ENCODE measurements around the gene AGPAT4. TPM values are rescaled to one million over a fixed set of nuclear protein-coding genes. Genes with fewer than 3 reads are reported as not detected.

AGPAT4 gene
- total and polyA plus RNA-seq, 2 experiments from 2014 or later = 10.6 to 11.8 TPM

DNA sequence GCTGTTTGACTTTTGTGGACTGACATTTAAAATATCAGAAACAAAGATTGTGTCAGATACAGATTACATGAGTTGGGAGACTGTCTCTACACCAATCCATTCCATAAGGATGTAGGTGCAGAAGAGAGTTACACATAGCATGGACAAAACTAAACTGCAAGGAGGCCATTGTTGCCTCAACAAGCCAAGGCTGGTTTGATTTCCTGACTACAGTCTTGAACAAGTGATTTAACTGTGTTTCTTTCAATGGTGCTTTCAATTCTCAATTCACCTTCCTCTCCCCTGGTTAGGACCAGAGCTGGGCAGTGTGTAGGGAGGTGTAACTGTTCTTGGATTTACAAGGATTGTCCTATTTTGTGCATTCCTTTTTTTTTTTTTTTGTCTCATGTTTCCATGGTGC lies 82.2 kb downstream of the AGPAT4 start:
- no peaks in the 10 kb centered on the region for H3K9me2 ChIP-seq (replicated peaks; ENCODE audit: insufficient read depth)
- H3K9me3 ChIP-seq (ENCODE audit: low read depth) = no peaks in the 10 kb centered on the region
- H2AFZ ChIP-seq = no peak overlapping the region
- H3K27ac ChIP-seq = no peak overlapping the region
- no peaks in the 10 kb centered on the region for H3K36me3 ChIP-seq (replicated peaks; ENCODE audit: insufficient read depth, low read depth)
- TF ChIP-seq EZH2phosphoT487 (IDR thresholded peaks at IDR 0.05; ENCODE audit: low read depth, severe bottlenecking, unreplicated experiment) = no peak
- TF ChIP-seq, protein P1, sequence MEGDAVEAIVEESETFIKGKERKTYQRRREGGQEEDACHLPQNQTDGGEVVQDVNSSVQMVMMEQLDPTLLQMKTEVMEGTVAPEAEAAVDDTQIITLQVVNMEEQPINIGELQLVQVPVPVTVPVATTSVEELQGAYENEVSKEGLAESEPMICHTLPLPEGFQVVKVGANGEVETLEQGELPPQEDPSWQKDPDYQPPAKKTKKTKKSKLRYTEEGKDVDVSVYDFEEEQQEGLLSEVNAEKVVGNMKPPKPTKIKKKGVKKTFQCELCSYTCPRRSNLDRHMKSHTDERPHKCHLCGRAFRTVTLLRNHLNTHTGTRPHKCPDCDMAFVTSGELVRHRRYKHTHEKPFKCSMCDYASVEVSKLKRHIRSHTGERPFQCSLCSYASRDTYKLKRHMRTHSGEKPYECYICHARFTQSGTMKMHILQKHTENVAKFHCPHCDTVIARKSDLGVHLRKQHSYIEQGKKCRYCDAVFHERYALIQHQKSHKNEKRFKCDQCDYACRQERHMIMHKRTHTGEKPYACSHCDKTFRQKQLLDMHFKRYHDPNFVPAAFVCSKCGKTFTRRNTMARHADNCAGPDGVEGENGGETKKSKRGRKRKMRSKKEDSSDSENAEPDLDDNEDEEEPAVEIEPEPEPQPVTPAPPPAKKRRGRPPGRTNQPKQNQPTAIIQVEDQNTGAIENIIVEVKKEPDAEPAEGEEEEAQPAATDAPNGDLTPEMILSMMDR (IDR thresholded peaks at IDR 0.05; ENCODE audit: poor library complexity) = no peak
- no peak for TF ChIP-seq EZH2 (IDR thresholded peaks at IDR 0.05; ENCODE audit: borderline replicate concordance)
- H3K4me3 ChIP-seq = no peak overlapping the region
- no peak for DNase-seq (ENCODE audit: low spot score)
- H4K20me1 ChIP-seq (ENCODE audit: insufficient read depth, poor library complexity, severe bottlenecking) = no peaks in the 10 kb centered on the region
- H3K79me2 ChIP-seq = peaks cover 7% of the 10 kb centered on the region
- no peaks in the 10 kb centered on the region for H3K27me3 ChIP-seq
- H3K4me1 ChIP-seq (ENCODE audit: insufficient read depth) = no peaks in the 10 kb centered on the region
- no peak overlapping the region for H3K4me2 ChIP-seq

DNA sequence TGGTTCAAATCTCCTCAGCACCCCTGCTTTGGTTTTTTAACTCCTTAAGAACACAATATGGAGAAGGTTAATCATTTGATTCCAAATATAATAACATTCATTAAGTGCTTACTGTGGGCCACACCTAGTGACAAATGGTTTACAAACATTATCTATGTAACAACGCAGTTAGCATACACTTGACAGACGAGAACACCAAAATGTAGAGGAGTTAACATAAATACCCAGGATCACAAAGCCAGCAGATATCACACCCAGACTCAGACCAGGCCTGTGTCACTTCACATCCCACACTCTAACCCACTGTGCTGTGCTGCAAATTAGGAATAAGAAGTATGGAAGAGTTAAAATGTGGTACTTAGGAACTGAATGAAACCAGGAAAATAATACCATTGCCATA lies 82.9 kb downstream of the AGPAT4 start:
- TF ChIP-seq EZH2 (IDR thresholded peaks at IDR 0.05; ENCODE audit: borderline replicate concordance) = no peak
- TF ChIP-seq, protein P1 (IDR thresholded peaks at IDR 0.05; ENCODE audit: poor library complexity) = no peak
- TF ChIP-seq EZH2phosphoT487 (IDR thresholded peaks at IDR 0.05; ENCODE audit: low read depth, severe bottlenecking, unreplicated experiment) = no peak
- 78% methylated on average over 2 of the region's 2 CpGs for WGBS (ENCODE audit: low lambda C conversion rate, missing lambda C conversion rate)
- Histone ChIP-seq H3K27ac (no peak overlapping the region), H3K27me3 (no peaks in the 10 kb centered on the region), H3K9me3 (ENCODE audit: low read depth) (no peaks in the 10 kb centered on the region), H3K9me2 (replicated peaks; ENCODE audit: insufficient read depth) (no peaks in the 10 kb centered on the region), H3K4me2 (no peak overlapping the region), H3K4me1 (ENCODE audit: insufficient read depth) (no peaks in the 10 kb centered on the region), H2AFZ (no peak overlapping the region), H3K36me3 (replicated peaks; ENCODE audit: insufficient read depth, low read depth) (no peaks in the 10 kb centered on the region), H4K20me1 (ENCODE audit: insufficient read depth, poor library complexity, severe bottlenecking) (no peaks in the 10 kb centered on the region), H3K4me3 (no peak overlapping the region), H3K79me2 (peaks cover 7% of the 10 kb centered on the region)
- no peak for DNase-seq (ENCODE audit: low spot score)

DNA sequence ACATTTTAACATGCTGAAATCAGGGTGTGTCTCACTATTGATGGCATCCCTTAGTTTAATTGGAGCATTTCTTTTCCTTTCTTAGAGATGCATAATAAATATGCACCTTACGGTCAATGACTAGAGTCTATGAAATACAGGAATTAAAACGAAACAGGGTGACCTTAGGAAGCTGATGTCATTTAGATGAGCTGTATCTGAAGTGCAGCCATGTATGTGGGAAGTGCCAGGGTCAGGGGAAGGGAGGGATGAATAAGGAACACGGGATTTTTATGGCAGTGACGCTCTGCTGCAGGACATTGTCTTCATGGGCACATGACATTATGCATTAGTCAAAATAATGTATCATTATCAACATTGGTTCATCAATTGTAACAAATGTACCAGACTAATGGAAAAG lies 84.0 kb downstream of the AGPAT4 start:
- no peak overlapping the region for H3K4me2 ChIP-seq
- H3K79me2 ChIP-seq = peaks cover 7% of the 10 kb centered on the region
- TF ChIP-seq EZH2 (IDR thresholded peaks at IDR 0.05; ENCODE audit: borderline replicate concordance) = no peak
- no peak for TF ChIP-seq EZH2phosphoT487 (IDR thresholded peaks at IDR 0.05; ENCODE audit: low read depth, severe bottlenecking, unreplicated experiment)
- TF ChIP-seq, protein P1 (IDR thresholded peaks at IDR 0.05; ENCODE audit: poor library complexity) = no peak
- H3K27me3 ChIP-seq = no peaks in the 10 kb centered on the region
- H3K36me3 ChIP-seq (replicated peaks; ENCODE audit: insufficient read depth, low read depth) = no peaks in the 10 kb centered on the region
- no peaks in the 10 kb centered on the region for H4K20me1 ChIP-seq (ENCODE audit: insufficient read depth, poor library complexity, severe bottlenecking)
- WGBS (ENCODE audit: low lambda C conversion rate, missing lambda C conversion rate) = 94% methylated on average over 4 of the region's 4 CpGs
- no peaks in the 10 kb centered on the region for H3K9me2 ChIP-seq (replicated peaks; ENCODE audit: insufficient read depth)
- H3K4me1 ChIP-seq (ENCODE audit: insufficient read depth) = no peaks in the 10 kb centered on the region
- H2AFZ ChIP-seq = no peak overlapping the region
- DNase-seq (ENCODE audit: low spot score) = no peak
- no peak overlapping the region for H3K27ac ChIP-seq
- H3K9me3 ChIP-seq (ENCODE audit: low read depth) = no peaks in the 10 kb centered on the region
- H3K4me3 ChIP-seq = no peak overlapping the region

Data from hepatocyte (in vitro differentiated cells).